HCT116 (cell line): ENCODE data around the gene HSD17B10. TPM values are rescaled to one million over a fixed set of nuclear protein-coding genes. Genes with fewer than 3 reads are reported as not detected.

Source experiments
- ATAC-seq: fragments of 200-7000 bp; cut with Tn5 transposase; 2 replicates; pipeline ENCODE4 v1.9.1; 2020; ENCODE audit warnings: mild to moderate bottlenecking, moderate library complexity
- BruUV-seq: library from RNA; stranded (reverse); fragments of 400-500 nt; replicated peaks from 2 replicates; lab custom pipeline; 2021; lab: Mats Ljungman, UMichigan
- CTCF ChIA-PET: fragments of 300-600 bp; sonication (Branson Sonifier 250); formaldehyde crosslinking; loops from one replicate; lab custom pipeline; 2021; ENCODE audit warnings: antibody characterized with exemption; lab: Charles Lee
- POLR2A ChIA-PET: fragments of 300-600, 350-600 bp; sonication (Branson Sonifier 250); formaldehyde crosslinking; loops from one replicate; lab custom pipeline; 2021; ENCODE audit warnings: antibody characterized with exemption; lab: Charles Lee
- RAD21 ChIA-PET, 2 experiments: fragments of 300-600 bp; sonication (Branson Sonifier 250); formaldehyde crosslinking; loops; one replicate each; lab custom pipeline; 2023; ENCODE audit warnings: low total read pairs in 2 of 2; ENCODE audit not compliant: uncharacterized antibody in 2 of 2, unreplicated experiment in 2 of 2, low non-redundant PET in 1 of 2; lab: Charles Lee
- DNase-seq: peaks from one replicate; pipeline ENCODE4 v3.0.0-alpha.2; 2010; ENCODE audit warnings: low read depth, low spot score
- H2AFZ ChIP-seq: fragments of 200-600 bp; shearing (Covaris generic), sonication (generic); 2 replicates; pipeline ENCODE4 v1.6.1; 2017; ENCODE audit warnings: low read depth, mixed run types, mixed read lengths, antibody characterized with exemption, low read length; ENCODE audit not compliant: poor library complexity, severe bottlenecking
- H3K27ac ChIP-seq: 2 replicates; pipeline ENCODE4 v1.5.1; 2012; ENCODE audit warnings: low read depth, low read length
- H3K27me3 ChIP-seq: fragments of 200-600 bp; sonication (generic); 2 replicates; pipeline ENCODE4 v1.6.1; 2016; ENCODE audit warnings: mixed run types, low read length, mixed read lengths; ENCODE audit not compliant: insufficient read depth
- H3K36me3 ChIP-seq, 2 experiments: fragments of 200-500 bp in 1 of 2; fragments of 200-600 bp in 1 of 2; sonication (Bioruptor generic) in 1 of 2; sonication (generic) in 1 of 2; 2 replicates each; pipeline versions ENCODE4 v1.5.1 to v1.6.1; 2014 to 2016; ENCODE audit warnings: low read length in 2 of 2, inconsistent platforms in 1 of 2, mixed read lengths in 1 of 2, mixed run types in 1 of 2; ENCODE audit not compliant: insufficient read depth in 2 of 2, control insufficient read depth in 1 of 2
- H3K4me1 ChIP-seq, 2 experiments: fragments of 200-600 bp in 1 of 2; sonication (generic) in 1 of 2; 2 replicates each; pipeline versions ENCODE4 v1.5.1 to v1.6.1; 2012 to 2017; ENCODE audit warnings: low read length in 2 of 2, inconsistent platforms in 1 of 2, mild to moderate bottlenecking in 1 of 2, mixed read lengths in 1 of 2, mixed run types in 1 of 2, moderate library complexity in 1 of 2; ENCODE audit not compliant: insufficient read depth in 2 of 2, control insufficient read depth in 1 of 2
- H3K4me2 ChIP-seq: fragments of 200-600 bp; sonication (generic); 2 replicates; pipeline ENCODE4 v1.6.1; 2017; ENCODE audit warnings: mixed run types, low read length, mixed read lengths
- H3K4me3 ChIP-seq, 2 experiments: fragments of 200-600 bp in 1 of 2; sonication (generic) in 1 of 2; replicated peaks in 1 of 2; 2 replicates each; pipeline ENCODE4 v1.5.1; 2011 to 2016; ENCODE audit warnings: low read length in 2 of 2, control low read depth in 1 of 2, low read depth in 1 of 2, mild to moderate bottlenecking in 1 of 2, mixed read lengths in 1 of 2, mixed run types in 1 of 2
- H3K79me2 ChIP-seq: fragments of 200-600 bp; sonication (generic); 2 replicates; pipeline ENCODE4 v1.6.1; 2017; ENCODE audit warnings: mild to moderate bottlenecking, mixed run types, low read length, moderate library complexity, mixed read lengths; ENCODE audit not compliant: insufficient read depth
- H3K9ac ChIP-seq: fragments of 200-600 bp; sonication (generic); 2 replicates; pipeline ENCODE4 v1.6.1; 2016; ENCODE audit warnings: low read length, mixed read lengths
- H3K9me2 ChIP-seq: fragments of 200-600 bp; sonication (generic), shearing (Covaris generic); 2 replicates; pipeline ENCODE4 v1.6.1; 2017; ENCODE audit warnings: mixed run types, mild to moderate bottlenecking, moderate library complexity; ENCODE audit not compliant: insufficient read depth
- H3K9me3 ChIP-seq, 2 experiments: fragments of 200-500 bp in 1 of 2; fragments of 200-600 bp in 1 of 2; sonication (Bioruptor generic) in 1 of 2; sonication (generic) in 1 of 2; 2 replicates each; pipeline ENCODE4 v1.6.1; 2014 to 2017; ENCODE audit warnings: low read length in 2 of 2, mixed read lengths in 2 of 2, inconsistent platforms in 1 of 2, low read depth in 1 of 2, mild to moderate bottlenecking in 1 of 2, mixed run types in 1 of 2, moderate library complexity in 1 of 2; ENCODE audit not compliant: control insufficient read depth in 1 of 2, insufficient read depth in 1 of 2
- H4K20me1 ChIP-seq: fragments of 200-600 bp; sonication (generic), shearing (Covaris generic); 2 replicates; pipeline ENCODE4 v1.6.1; 2017; ENCODE audit warnings: mixed run types, mild to moderate bottlenecking, moderate library complexity; ENCODE audit not compliant: insufficient read depth
- ELF1 ChIP-seq: IDR thresholded peaks from 2 replicates; pipeline ENCODE4 v1.6.1; 2012; ENCODE audit warnings: low read depth, borderline replicate concordance
- EZH2 ChIP-seq: fragments of 200-600 bp; sonication (generic); IDR thresholded peaks from 2 replicates; pipeline ENCODE4 v1.6.1; 2017; ENCODE audit warnings: antibody characterized with exemption, mixed run types
- JUND ChIP-seq: IDR thresholded peaks from 2 replicates; pipeline ENCODE4 v1.6.1; 2012
- POLR2A ChIP-seq: IDR thresholded peaks from 2 replicates; pipeline ENCODE4 v1.7.0; 2011; ENCODE audit warnings: borderline replicate concordance; ENCODE audit not compliant: insufficient read depth, insufficient read length; ENCODE audit errors: extremely low read depth
- POLR2AphosphoS5 ChIP-seq: IDR thresholded peaks from 2 replicates; pipeline ENCODE4 v1.6.1; 2011; ENCODE audit warnings: mild to moderate bottlenecking, low read depth, low read length, moderate library complexity
- SP1 ChIP-seq: IDR thresholded peaks from 2 replicates; pipeline ENCODE4 v1.6.1; 2012; ENCODE audit warnings: low read depth
- SRF ChIP-seq: IDR thresholded peaks from 2 replicates; pipeline ENCODE4 v1.6.1; 2012; ENCODE audit warnings: low read depth
- YY1 ChIP-seq: IDR thresholded peaks from 2 replicates; pipeline ENCODE4 v1.6.1; 2011; ENCODE audit warnings: low read length, low read depth, moderate library complexity, mild to moderate bottlenecking; ENCODE audit not compliant: insufficient replicate concordance; ENCODE audit errors: extremely low read depth
- ZFX ChIP-seq: fragments of 450-650 bp; IDR thresholded peaks from 2 replicates; pipeline ENCODE4 v1.6.1; 2017
- ZNF274 ChIP-seq: fragments of 200-500 bp; sonication (Bioruptor generic); IDR thresholded peaks from 2 replicates; pipeline ENCODE4 v1.6.1; 2014; ENCODE audit warnings: mild to moderate bottlenecking, low read depth, low read length, inconsistent platforms
- intact Hi-C: fragments of 100-400 bp; cut with micrococcal nuclease; formaldehyde crosslinking; loops from 2 replicates; pipeline ENCODE4 v1.10.0; 2022
- total RNA-seq: library from RNA; stranded (reverse); gene quantifications from one replicate; pipeline ENCODE4 v1.2.1, GENCODE V29; 2021; ENCODE audit not compliant: unreplicated experiment
- TF ChIP-seq, protein P1 (sequence below), 3 experiments: fragments of 200-600 bp in 1 of 3; sonication (generic) in 1 of 3; IDR thresholded peaks in 2 of 3; conservative IDR thresholded peaks in 1 of 3; 2 replicates each; pipeline ENCODE4 v1.5.1; 2012 to 2017; ENCODE audit warnings: low read depth in 2 of 3, low read length in 2 of 3, antibody characterized with exemption in 1 of 3, borderline replicate concordance in 1 of 3, control low read depth in 1 of 3, mild to moderate bottlenecking in 1 of 3, mixed read lengths in 1 of 3, mixed run types in 1 of 3, moderate library complexity in 1 of 3; ENCODE audit not compliant: insufficient read depth in 1 of 3
- TF ChIP-seq, protein P2 (sequence below): IDR thresholded peaks from 2 replicates; pipeline ENCODE4 v1.6.1; 2012
- TF ChIP-seq, protein P3 (sequence below): IDR thresholded peaks from 2 replicates; pipeline ENCODE4 v1.6.1; 2012; ENCODE audit warnings: low read depth

HSD17B10 gene
- total RNA-seq, 1 experiment from 2014 or later, result 94.4 TPM

DNA sequence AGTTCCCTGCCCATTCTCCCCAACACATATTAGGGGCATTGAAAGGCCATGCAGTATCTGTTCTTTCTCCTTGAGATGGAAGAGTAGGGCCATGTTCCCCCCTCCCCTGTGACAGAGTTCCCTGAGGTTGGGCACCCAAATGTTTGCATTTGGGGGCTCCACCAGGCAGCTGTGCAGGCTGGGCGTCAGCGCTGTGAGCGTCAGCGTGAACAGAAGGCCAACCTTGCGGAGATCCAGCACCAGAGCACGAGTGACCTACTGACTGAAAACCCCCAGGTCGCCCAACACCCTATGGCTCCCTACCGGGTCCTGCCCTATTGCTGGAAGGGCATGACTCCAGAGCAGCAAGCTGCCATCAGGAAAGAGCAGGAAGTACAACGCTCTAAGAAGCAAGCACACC lies 3.9 kb downstream of the HSD17B10 start:
- ChIA-PET POLR2A (no interaction called here), CTCF (no interaction called here), RAD21 (no interaction called here)
- H3K9ac ChIP-seq, result no peak overlapping the region
- H3K36me3 ChIP-seq, result no peaks in the 10 kb centered on the region
- H3K4me1 ChIP-seq, result peaks cover 3 to 10% of the 10 kb centered on the region in 2 experiments; a peak in 3 of 4 replicates
- no peaks in the 10 kb centered on the region for H3K9me3 ChIP-seq
- DNase-seq (no peak), ATAC-seq (no peak)
- TF ChIP-seq SP1 (no peak), ZFX (no peak)
- no peaks in the 10 kb centered on the region for H3K27me3 ChIP-seq
- peaks cover 10% of the 10 kb centered on the region; the same call in 1 of the 2 replicates for H3K79me2 ChIP-seq
- intact Hi-C loops, result no loop called here
- H3K4me2 ChIP-seq, result no peak overlapping the region
- no peaks in the 10 kb centered on the region for H3K9me2 ChIP-seq
- no TSS peak for BruUV-seq
- H2AFZ ChIP-seq, result no peak overlapping the region
- H3K4me3 ChIP-seq, result no peak overlapping the region
- H4K20me1 ChIP-seq, result no peaks in the 10 kb centered on the region
- H3K27ac ChIP-seq, result no peak overlapping the region

DNA sequence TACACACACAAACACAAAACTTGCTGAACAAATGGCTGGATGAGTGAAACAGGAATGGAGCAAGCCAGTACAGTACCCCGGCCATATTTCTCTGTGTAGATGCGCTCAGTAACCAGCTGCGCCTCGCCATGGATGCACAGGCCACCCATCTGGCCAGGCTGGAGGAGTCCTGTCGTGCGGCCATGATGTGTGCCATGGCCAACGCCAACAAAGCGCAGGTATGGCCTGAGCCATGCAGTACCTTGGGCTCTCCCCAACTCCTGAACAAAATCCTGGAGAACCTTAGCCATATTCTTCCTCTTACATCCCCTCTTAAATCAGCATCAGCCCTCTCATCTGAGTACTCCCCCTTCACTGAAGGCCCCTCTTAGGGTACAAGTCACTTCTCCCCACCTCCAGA lies 4.4 kb downstream of the HSD17B10 start:
- no TSS peak for BruUV-seq
- H2AFZ ChIP-seq, result no peak overlapping the region
- RAD21 ChIA-PET, result no interaction called here
- peaks cover 10% of the 10 kb centered on the region; the same call in 1 of the 2 replicates for H3K79me2 ChIP-seq
- H3K9me3 ChIP-seq, result no peaks in the 10 kb centered on the region
- no peak overlapping the region for H3K27ac ChIP-seq
- intact Hi-C loops, result no loop called here
- POLR2A ChIA-PET, result no interaction called here
- H3K36me3 ChIP-seq, result no peaks in the 10 kb centered on the region
- H3K4me3 ChIP-seq, result no peak overlapping the region
- no peaks in the 10 kb centered on the region for H3K9me2 ChIP-seq
- no peak for TF ChIP-seq SP1
- TF ChIP-seq, protein P1, sequence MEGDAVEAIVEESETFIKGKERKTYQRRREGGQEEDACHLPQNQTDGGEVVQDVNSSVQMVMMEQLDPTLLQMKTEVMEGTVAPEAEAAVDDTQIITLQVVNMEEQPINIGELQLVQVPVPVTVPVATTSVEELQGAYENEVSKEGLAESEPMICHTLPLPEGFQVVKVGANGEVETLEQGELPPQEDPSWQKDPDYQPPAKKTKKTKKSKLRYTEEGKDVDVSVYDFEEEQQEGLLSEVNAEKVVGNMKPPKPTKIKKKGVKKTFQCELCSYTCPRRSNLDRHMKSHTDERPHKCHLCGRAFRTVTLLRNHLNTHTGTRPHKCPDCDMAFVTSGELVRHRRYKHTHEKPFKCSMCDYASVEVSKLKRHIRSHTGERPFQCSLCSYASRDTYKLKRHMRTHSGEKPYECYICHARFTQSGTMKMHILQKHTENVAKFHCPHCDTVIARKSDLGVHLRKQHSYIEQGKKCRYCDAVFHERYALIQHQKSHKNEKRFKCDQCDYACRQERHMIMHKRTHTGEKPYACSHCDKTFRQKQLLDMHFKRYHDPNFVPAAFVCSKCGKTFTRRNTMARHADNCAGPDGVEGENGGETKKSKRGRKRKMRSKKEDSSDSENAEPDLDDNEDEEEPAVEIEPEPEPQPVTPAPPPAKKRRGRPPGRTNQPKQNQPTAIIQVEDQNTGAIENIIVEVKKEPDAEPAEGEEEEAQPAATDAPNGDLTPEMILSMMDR (IDR thresholded peaks at IDR 0.05 in 2 of 3, conservative IDR thresholded peaks at IDR 0.05 in 1 of 3; ENCODE audit: borderline replicate concordance in 1 of 3, insufficient read depth in 1 of 3, low read depth in 2 of 3, low read length in 2 of 3), result no peak
- no peak for TF ChIP-seq YY1
- TF ChIP-seq, protein P2, sequence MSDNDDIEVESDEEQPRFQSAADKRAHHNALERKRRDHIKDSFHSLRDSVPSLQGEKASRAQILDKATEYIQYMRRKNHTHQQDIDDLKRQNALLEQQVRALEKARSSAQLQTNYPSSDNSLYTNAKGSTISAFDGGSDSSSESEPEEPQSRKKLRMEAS, result no peak
- no peak for TF ChIP-seq POLR2A
- TF ChIP-seq POLR2AphosphoS5, result no peak
- TF ChIP-seq ELF1, result no peak
- no peak for TF ChIP-seq ZNF274
- no peak for TF ChIP-seq EZH2
- TF ChIP-seq, protein P3, sequence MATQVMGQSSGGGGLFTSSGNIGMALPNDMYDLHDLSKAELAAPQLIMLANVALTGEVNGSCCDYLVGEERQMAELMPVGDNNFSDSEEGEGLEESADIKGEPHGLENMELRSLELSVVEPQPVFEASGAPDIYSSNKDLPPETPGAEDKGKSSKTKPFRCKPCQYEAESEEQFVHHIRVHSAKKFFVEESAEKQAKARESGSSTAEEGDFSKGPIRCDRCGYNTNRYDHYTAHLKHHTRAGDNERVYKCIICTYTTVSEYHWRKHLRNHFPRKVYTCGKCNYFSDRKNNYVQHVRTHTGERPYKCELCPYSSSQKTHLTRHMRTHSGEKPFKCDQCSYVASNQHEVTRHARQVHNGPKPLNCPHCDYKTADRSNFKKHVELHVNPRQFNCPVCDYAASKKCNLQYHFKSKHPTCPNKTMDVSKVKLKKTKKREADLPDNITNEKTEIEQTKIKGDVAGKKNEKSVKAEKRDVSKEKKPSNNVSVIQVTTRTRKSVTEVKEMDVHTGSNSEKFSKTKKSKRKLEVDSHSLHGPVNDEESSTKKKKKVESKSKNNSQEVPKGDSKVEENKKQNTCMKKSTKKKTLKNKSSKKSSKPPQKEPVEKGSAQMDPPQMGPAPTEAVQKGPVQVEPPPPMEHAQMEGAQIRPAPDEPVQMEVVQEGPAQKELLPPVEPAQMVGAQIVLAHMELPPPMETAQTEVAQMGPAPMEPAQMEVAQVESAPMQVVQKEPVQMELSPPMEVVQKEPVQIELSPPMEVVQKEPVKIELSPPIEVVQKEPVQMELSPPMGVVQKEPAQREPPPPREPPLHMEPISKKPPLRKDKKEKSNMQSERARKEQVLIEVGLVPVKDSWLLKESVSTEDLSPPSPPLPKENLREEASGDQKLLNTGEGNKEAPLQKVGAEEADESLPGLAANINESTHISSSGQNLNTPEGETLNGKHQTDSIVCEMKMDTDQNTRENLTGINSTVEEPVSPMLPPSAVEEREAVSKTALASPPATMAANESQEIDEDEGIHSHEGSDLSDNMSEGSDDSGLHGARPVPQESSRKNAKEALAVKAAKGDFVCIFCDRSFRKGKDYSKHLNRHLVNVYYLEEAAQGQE, result no peak
- TF ChIP-seq JUND, result no peak
- no peak for TF ChIP-seq SRF
- H3K9ac ChIP-seq, result no peak overlapping the region
- peaks cover 3 to 9% of the 10 kb centered on the region in 2 experiments; a peak in 3 of 4 replicates for H3K4me1 ChIP-seq
- CTCF ChIA-PET, result no interaction called here
- ATAC-seq, result no peak
- DNase-seq, result no peak
- H3K27me3 ChIP-seq, result no peaks in the 10 kb centered on the region
- no peaks in the 10 kb centered on the region for H4K20me1 ChIP-seq
- H3K4me2 ChIP-seq, result no peak overlapping the region
